Measurements from ENCODE around the gene R3HDM2.

R3HDM2 gene

DNA sequence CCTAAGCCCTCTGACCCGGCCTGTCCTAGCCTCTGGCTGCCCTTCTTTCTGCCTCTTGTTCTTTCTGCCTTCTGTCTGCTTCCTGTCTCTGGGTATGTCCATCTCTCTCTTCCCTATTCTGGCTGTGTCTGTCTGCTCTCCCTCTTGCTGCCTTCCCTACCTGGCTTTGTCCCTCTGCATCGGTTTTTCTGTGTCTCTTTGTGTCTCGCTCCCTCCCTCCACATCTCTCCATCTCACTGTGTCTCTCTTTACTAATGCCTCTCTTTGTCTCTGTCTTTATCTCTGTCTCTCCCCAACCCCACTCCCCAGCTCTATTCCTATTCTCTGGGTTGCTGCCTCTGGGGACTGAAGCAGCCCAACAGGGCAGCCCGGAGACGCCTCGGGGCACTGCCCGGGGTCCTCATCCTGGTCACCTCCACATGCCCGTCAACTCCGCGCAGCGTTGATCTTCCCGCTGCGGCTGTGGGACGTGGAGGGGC is 191.2 kb downstream of the R3HDM2 start:
- DNase-seq (ENCODE audit: low spot score), result no peak
- no CpG with 5 or more reads among the region's 14 CpGs for WGBS, 2 donors (ENCODE audit: extremely low coverage in 2 of 2, insufficient read length in 2 of 2, insufficient replicate concordance in 1 of 2)
- peaks cover 39 to 53% of the 10 kb centered on the region in 2 donors for H3K4me1 ChIP-seq (ENCODE audit: control insufficient read depth in 2 of 2, insufficient read depth in 1 of 2, low read depth in 1 of 2, low read length in 2 of 2)

DNA sequence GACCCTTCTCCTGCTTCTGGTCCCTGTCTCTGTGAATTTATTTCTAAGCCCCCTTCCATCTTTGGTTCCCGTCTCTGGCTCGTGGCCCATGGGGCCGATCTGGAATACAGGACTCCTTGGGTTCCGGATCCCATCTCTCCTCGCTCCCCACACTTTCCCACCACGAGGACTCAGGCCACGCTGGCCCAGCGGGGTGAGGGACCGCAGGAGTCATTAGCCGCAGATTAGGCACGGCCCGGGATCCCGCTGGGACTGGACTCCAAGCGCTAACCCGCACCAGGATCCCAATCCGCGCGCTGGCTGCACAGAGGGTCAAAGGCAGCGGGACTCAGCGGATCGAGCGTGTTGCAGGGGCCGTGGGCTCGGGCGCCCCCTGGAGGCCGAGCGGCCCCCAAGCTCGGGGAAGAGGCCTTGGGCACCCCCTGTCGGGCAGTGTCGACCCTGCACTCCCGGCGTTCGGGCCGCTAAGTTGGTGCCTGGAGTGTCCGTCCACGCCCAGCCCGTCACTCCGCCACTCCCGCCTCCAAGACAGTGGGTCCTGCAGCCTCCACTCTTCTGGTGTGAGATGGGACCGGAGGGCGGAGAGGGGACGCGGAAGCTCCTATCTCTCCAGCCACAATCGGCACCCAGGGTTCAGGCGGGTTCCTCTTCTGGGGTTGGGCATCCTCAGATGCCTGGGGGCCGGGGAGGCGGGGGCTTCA is 191.8 kb downstream of the R3HDM2 start:
- no peak overlapping the region for H2BK12ac ChIP-seq (ENCODE audit: low read length)
- H3K4ac ChIP-seq (ENCODE audit: low read length), result no peak overlapping the region
- H3K4me2 ChIP-seq (ENCODE audit: insufficient read depth, low read length, poor library complexity, severe bottlenecking), result peak overlapping the region; percentile 93
- H4K91ac ChIP-seq (ENCODE audit: low read depth, low read length, poor library complexity), result no peak overlapping the region
- H3K9me3 ChIP-seq (replicated peaks in 1 of 2; ENCODE audit: control insufficient read depth in 2 of 2, insufficient read depth in 1 of 2, low read depth in 1 of 2, low read length in 2 of 2), result no peaks in the 10 kb centered on the region
- peaks cover 22 to 82% (median 42%) of the 10 kb centered on the region in 3 experiments for H3K27me3 ChIP-seq (ENCODE audit: control insufficient read depth in 3 of 3, insufficient read depth in 3 of 3, low read depth in 1 of 3, low read length in 3 of 3)
- H2BK15ac ChIP-seq (ENCODE audit: low read length), result peak overlapping the region; percentile 93
- H3K4me3 ChIP-seq (ENCODE audit: low read length in 2 of 2), result peak overlapping the region; percentile 58 to 70
- H3K36me3 ChIP-seq (replicated peaks in 1 of 2; ENCODE audit: control insufficient read depth in 2 of 2, insufficient read depth in 2 of 2, low read length in 2 of 2), result peaks cover 7 to 17% of the 10 kb centered on the region in 2 donors
- peak overlapping the region; percentile 92 for H3K18ac ChIP-seq (ENCODE audit: low read length)
- peak overlapping the region; percentile 52 for H3K23ac ChIP-seq (ENCODE audit: low read depth, low read length, poor library complexity)
- H2BK5ac ChIP-seq (ENCODE audit: low read length), result peak overlapping the region; percentile 72
- H2AFZ ChIP-seq (ENCODE audit: low read length), result peak overlapping the region; percentile 91
- H3K79me1 ChIP-seq (ENCODE audit: low read depth, low read length), result peaks cover 2% of the 10 kb centered on the region
- no peak overlapping the region for H3K14ac ChIP-seq (ENCODE audit: low read length)
- no peak overlapping the region for H4K8ac ChIP-seq (ENCODE audit: low read depth, low read length)
- H2AK5ac ChIP-seq (ENCODE audit: low read depth, low read length), result peak overlapping the region; percentile 78
- no CpG with 5 or more reads among the region's 47 CpGs for WGBS, 2 donors (ENCODE audit: extremely low coverage in 2 of 2, insufficient read length in 2 of 2, insufficient replicate concordance in 1 of 2)
- DNase-seq (ENCODE audit: low spot score), result peak; percentile 91
- H3K9ac ChIP-seq (ENCODE audit: low read depth, low read length, poor library complexity), result peak overlapping the region; percentile 89
- H2BK120ac ChIP-seq (ENCODE audit: low read depth, low read length), result no peak overlapping the region
- peaks cover 39 to 53% of the 10 kb centered on the region in 2 donors for H3K4me1 ChIP-seq (ENCODE audit: control insufficient read depth in 2 of 2, insufficient read depth in 1 of 2, low read depth in 1 of 2, low read length in 2 of 2)
- H3K27ac ChIP-seq (replicated peaks; ENCODE audit: low read length), result no peak overlapping the region

More for the DNA sequence above, 191.2 kb downstream of the R3HDM2 start:
- Histone ChIP-seq H3K4ac (ENCODE audit: low read length) (no peak overlapping the region), H3K9me3 (replicated peaks in 1 of 2; ENCODE audit: control insufficient read depth in 2 of 2, insufficient read depth in 1 of 2, low read depth in 1 of 2, low read length in 2 of 2) (no peaks in the 10 kb centered on the region), H2BK120ac (ENCODE audit: low read depth, low read length) (no peak overlapping the region), H3K18ac (ENCODE audit: low read length) (peak overlapping the region; percentile 81), H3K9ac (ENCODE audit: low read depth, low read length, poor library complexity) (peak overlapping the region; percentile 15), H4K91ac (ENCODE audit: low read depth, low read length, poor library complexity) (no peak overlapping the region), H3K27me3 (ENCODE audit: control insufficient read depth in 3 of 3, insufficient read depth in 3 of 3, low read depth in 1 of 3, low read length in 3 of 3) (peaks cover 22 to 85% (median 42%) of the 10 kb centered on the region in 3 experiments), H3K36me3 (replicated peaks in 1 of 2; ENCODE audit: control insufficient read depth in 2 of 2, insufficient read depth in 2 of 2, low read length in 2 of 2) (peaks cover under 1 to 11% of the 10 kb centered on the region in 2 donors), H3K4me2 (ENCODE audit: insufficient read depth, low read length, poor library complexity, severe bottlenecking) (peak overlapping the region; percentile 93), H3K79me1 (ENCODE audit: low read depth, low read length) (peaks cover 2% of the 10 kb centered on the region), H2BK12ac (ENCODE audit: low read length) (no peak overlapping the region), H3K4me3 (ENCODE audit: low read length in 2 of 2) (peak overlapping the region; percentile 58 to 70), H2AK5ac (ENCODE audit: low read depth, low read length) (peak overlapping the region; percentile 2), H3K14ac (ENCODE audit: low read length) (no peak overlapping the region), H2BK15ac (ENCODE audit: low read length) (peak overlapping the region; percentile 22), H3K27ac (replicated peaks; ENCODE audit: low read length) (no peak overlapping the region), H2AFZ (ENCODE audit: low read length) (peak overlapping the region; percentile 90), H2BK5ac (ENCODE audit: low read length) (no peak overlapping the region), H3K23ac (ENCODE audit: low read depth, low read length, poor library complexity) (no peak overlapping the region), H4K8ac (ENCODE audit: low read depth, low read length) (no peak overlapping the region)

DNA sequence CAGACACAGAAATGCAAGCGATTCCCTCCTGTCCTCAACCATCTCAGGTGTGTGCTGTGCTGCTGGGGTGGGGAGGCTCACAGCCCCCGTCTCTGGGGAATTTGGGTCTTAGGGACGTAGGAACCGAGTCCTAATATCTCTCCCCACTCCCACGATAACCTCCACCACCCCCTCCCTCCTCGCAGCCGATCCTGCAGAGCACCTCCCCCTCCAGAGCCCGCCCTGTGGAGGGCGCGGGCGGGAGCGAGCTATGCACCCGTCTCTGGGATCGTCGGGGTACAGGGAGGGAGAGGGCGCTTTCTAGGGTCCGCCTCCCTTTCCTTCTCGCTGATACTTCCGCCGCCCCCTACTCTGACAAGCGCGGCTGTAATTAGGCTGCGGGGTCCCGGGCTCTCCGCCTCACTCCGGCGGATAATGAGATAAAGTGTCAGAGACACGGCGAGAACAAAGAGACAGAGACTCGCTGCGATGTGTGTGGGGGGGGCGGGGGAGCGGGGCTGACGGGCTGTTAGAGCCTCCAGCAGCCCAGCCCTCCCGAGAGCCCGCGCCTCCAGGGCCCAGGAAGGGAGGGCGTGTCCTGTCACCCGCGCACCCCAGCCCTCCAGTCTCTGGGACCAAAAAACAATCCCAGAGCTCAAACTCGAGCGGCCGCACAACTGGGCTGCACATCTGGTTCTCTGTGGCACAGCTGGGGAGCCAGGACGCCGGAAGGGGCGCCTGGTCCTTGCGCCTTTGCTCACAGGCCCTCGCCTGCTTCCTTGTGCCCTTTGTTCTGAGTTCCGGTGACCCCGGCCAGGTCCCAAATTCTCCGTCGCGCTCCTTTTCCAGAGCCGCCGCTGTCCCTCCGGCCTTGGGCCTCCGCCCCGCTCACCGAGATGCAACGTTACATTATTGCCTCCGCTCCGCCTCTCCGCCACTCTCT is 192.7 kb downstream of the R3HDM2 start:
- Histone ChIP-seq H3K4me1 (ENCODE audit: control insufficient read depth in 2 of 2, insufficient read depth in 1 of 2, low read depth in 1 of 2, low read length in 2 of 2) (peaks cover 38 to 50% of the 10 kb centered on the region in 2 donors), H3K27me3 (ENCODE audit: control insufficient read depth in 3 of 3, insufficient read depth in 3 of 3, low read depth in 1 of 3, low read length in 3 of 3) (peaks cover 22 to 78% (median 42%) of the 10 kb centered on the region in 3 experiments), H3K4ac (ENCODE audit: low read length) (no peak overlapping the region), H2BK120ac (ENCODE audit: low read depth, low read length) (no peak overlapping the region), H2AK5ac (ENCODE audit: low read depth, low read length) (peak overlapping the region; percentile 78), H2BK12ac (ENCODE audit: low read length) (no peak overlapping the region), H3K9ac (ENCODE audit: low read depth, low read length, poor library complexity) (peak overlapping the region; percentile 35), H4K91ac (ENCODE audit: low read depth, low read length, poor library complexity) (no peak overlapping the region), H3K14ac (ENCODE audit: low read length) (no peak overlapping the region), H3K4me2 (ENCODE audit: insufficient read depth, low read length, poor library complexity, severe bottlenecking) (peak overlapping the region; percentile 93), H3K36me3 (replicated peaks in 1 of 2; ENCODE audit: control insufficient read depth in 2 of 2, insufficient read depth in 2 of 2, low read length in 2 of 2) (peaks cover 15 to 25% of the 10 kb centered on the region in 2 donors), H4K8ac (ENCODE audit: low read depth, low read length) (no peak overlapping the region), H2AFZ (ENCODE audit: low read length) (peak overlapping the region; percentile 91), H3K18ac (ENCODE audit: low read length) (peak overlapping the region; percentile 92), H3K23ac (ENCODE audit: low read depth, low read length, poor library complexity) (peak overlapping the region; percentile 52), H3K4me3 (ENCODE audit: low read length in 2 of 2) (peak overlapping the region; percentile 56 to 58), H3K79me1 (ENCODE audit: low read depth, low read length) (peaks cover 2% of the 10 kb centered on the region), H3K27ac (replicated peaks; ENCODE audit: low read length) (no peak overlapping the region), H3K9me3 (replicated peaks in 1 of 2; ENCODE audit: control insufficient read depth in 2 of 2, insufficient read depth in 1 of 2, low read depth in 1 of 2, low read length in 2 of 2) (no peaks in the 10 kb centered on the region), H2BK15ac (ENCODE audit: low read length) (peak overlapping the region; percentile 93), H2BK5ac (ENCODE audit: low read length) (peak overlapping the region; percentile 72)
- no CpG with 5 or more reads among the region's 63 CpGs for WGBS, 2 donors (ENCODE audit: extremely low coverage in 2 of 2, insufficient read length in 2 of 2, insufficient replicate concordance in 1 of 2)
- no peak for DNase-seq (ENCODE audit: low spot score)
